LNCaP clone FGC (cell line): ENCODE data around the gene CFAP100.
A peak's percentile ranks its signal among the peaks of the same experiment; 100 is the strongest.

Experiments used
- DNase-seq: peaks from one replicate; pipeline ENCODE4 v3.0.0-alpha.2; 2011; ENCODE audit warnings: low read depth
- H3K4me3 ChIP-seq: 2 replicates; pipeline ENCODE4 v1.5.1; 2011; ENCODE audit warnings: mild to moderate bottlenecking, low read depth, low read length, control low read depth
- TF ChIP-seq, protein P1 (sequence below): IDR thresholded peaks from 2 replicates; pipeline ENCODE4 v1.5.1; 2012; ENCODE audit warnings: mild to moderate bottlenecking; ENCODE audit not compliant: control insufficient read depth, insufficient read depth; ENCODE audit errors: extremely low read depth

The CFAP100 gene

GRCh38 chr3:126349071-126349470 lies 45.6 kb upstream of the CFAP100 start:
- TF ChIP-seq, protein P1, sequence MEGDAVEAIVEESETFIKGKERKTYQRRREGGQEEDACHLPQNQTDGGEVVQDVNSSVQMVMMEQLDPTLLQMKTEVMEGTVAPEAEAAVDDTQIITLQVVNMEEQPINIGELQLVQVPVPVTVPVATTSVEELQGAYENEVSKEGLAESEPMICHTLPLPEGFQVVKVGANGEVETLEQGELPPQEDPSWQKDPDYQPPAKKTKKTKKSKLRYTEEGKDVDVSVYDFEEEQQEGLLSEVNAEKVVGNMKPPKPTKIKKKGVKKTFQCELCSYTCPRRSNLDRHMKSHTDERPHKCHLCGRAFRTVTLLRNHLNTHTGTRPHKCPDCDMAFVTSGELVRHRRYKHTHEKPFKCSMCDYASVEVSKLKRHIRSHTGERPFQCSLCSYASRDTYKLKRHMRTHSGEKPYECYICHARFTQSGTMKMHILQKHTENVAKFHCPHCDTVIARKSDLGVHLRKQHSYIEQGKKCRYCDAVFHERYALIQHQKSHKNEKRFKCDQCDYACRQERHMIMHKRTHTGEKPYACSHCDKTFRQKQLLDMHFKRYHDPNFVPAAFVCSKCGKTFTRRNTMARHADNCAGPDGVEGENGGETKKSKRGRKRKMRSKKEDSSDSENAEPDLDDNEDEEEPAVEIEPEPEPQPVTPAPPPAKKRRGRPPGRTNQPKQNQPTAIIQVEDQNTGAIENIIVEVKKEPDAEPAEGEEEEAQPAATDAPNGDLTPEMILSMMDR = no peak
- no peak for DNase-seq
- no peak overlapping the region for H3K4me3 ChIP-seq

DNA sequence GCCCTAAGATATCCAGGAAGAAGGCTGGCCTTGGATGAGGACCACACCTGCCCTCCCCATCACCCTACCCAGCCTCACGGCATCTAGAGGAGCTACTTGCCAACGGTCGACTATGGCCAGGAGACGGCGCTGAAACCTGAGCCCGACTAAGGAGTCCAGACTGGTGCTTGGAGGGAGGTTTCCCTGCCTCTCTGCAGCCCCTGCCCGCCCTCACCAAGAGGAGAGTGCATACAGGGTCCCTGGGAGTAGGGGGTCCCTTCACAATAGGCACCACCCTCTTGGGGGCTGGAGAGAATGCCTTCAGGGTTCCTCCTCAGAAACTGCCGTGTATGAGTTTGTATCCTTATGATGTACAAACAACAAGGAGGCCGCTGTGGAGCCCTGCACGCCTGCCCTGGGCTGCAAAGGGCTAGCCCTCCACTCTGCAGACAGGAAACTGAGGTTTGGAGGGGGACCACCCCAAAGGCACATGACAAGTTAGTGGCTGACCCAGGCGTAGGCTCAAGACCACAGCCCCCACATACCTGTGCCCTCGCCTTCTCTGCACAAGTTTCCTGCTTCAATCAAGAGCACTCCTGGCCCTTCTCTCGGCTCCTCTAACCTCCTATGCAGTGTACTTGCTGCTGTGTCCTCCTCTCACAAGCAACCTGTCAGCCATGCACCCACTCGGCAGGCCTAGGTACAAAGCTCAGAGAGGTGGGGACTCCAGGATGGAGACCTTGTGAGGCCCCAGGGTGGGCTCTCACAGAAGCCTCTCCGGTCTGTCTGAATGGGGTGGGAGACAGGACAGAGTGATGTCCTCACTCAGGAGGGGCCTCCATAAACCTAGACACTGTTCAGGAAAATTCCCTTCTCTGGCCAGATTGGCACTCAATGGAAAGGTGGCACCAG lies 44.9 kb upstream of the CFAP100 start:
- TF ChIP-seq, protein P1 = no peak
- DNase-seq = no peak
- H3K4me3 ChIP-seq = no peak overlapping the region

DNA sequence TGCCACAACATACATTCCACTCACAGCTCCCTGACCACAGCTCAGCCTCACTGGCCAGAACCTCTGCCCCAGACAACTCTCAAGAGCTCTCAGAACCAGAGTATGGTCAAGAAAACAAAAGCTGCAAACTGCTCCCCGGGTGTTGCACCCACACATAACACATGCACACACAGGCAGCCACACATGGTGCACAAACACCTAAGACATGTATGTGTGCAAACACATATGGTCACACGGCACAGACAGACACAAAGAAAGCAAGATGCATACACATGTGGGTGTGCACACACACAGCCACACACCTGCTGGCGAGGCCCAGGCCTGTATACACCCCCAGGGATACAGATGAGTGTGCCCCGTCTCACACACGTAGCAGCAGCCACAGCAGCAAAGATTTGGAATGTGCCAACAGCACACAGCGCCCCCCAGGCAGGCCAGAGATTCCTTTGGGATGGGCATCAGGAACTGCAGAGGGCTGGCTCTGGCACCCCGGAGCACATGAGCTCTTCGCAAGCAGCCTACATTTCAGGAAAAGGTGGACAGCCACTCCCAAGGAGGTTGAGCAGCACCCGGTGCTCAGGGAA lies 44.1 kb upstream of the CFAP100 start:
- H3K4me3 ChIP-seq = no peak overlapping the region
- DNase-seq = no peak
- TF ChIP-seq, protein P1 = no peak

DNA sequence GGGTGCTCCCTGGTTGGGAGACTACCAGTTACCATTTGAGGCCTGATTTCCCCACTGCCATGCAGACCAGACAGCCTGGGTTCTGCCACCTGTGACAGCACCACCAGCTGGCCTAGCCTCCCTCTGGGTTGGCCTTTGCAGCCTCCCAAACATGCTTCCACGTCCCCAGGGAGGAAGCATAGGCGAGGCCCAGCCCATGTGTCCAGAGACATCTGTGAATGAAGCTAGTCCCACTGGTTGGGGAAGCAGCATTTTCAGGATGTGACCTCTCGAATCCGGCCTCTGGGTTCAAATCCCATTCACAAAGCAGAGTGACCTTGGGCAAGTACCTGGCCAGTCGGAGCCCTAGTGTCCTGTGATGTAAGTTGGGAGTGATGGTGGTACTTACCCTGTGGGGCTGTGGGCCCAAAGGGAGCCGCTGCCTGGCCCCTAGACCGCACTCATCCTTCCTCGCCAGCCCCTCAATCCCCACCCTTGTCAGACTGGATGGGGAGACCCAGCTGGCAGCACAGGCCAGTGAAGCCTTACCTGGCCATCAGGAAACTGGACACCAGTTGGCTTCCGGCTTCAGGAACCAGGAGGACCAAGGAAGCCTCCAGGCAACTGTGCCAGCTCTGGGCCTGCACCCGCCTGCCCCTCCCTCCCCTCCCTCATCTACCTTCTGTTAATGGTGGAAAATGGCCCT lies 43.5 kb upstream of the CFAP100 start:
- DNase-seq = no peak
- TF ChIP-seq, protein P1 = no peak

DNA sequence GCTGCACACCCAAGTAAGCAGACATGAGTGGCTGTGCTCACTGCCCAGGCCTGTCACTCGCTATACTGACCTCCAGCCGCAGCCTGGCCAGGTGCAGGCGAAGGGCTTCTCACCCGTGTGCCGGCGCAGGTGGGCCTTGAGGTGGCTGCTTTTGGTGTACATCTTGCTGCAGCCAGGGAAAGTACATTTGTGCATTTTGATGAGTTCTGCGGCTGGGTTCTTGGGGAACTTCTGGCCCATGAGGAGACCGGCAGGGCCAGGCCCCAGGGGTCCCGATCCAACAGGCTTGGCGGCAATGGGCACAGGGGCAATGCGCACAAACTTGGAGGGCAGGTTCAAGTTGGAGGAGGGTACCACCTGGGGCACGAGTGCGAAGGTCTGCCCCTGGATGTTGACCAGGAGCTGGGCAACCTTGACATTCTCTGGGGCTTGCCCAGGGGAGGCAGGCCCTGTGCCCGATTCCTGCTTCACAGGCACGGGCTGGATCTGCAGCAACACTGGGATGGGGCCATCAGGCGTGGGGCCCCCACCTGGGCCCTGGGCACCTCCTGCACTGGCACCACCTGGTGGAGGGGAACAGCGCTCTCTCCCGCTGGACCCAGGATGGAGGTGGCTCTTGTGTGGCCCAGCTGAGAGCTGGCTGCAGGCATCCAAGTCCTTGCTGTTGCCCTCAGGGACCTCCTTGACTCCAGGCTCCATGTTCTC lies 42.8 kb upstream of the CFAP100 start:
- no peak for DNase-seq
- TF ChIP-seq, protein P1 = peak; percentile 12; the same call in 1 of the 2 replicates
- H3K4me3 ChIP-seq = no peak overlapping the region

More for the DNA sequence above, 43.5 kb upstream of the CFAP100 start:
- H3K4me3 ChIP-seq = no peak overlapping the region

DNA sequence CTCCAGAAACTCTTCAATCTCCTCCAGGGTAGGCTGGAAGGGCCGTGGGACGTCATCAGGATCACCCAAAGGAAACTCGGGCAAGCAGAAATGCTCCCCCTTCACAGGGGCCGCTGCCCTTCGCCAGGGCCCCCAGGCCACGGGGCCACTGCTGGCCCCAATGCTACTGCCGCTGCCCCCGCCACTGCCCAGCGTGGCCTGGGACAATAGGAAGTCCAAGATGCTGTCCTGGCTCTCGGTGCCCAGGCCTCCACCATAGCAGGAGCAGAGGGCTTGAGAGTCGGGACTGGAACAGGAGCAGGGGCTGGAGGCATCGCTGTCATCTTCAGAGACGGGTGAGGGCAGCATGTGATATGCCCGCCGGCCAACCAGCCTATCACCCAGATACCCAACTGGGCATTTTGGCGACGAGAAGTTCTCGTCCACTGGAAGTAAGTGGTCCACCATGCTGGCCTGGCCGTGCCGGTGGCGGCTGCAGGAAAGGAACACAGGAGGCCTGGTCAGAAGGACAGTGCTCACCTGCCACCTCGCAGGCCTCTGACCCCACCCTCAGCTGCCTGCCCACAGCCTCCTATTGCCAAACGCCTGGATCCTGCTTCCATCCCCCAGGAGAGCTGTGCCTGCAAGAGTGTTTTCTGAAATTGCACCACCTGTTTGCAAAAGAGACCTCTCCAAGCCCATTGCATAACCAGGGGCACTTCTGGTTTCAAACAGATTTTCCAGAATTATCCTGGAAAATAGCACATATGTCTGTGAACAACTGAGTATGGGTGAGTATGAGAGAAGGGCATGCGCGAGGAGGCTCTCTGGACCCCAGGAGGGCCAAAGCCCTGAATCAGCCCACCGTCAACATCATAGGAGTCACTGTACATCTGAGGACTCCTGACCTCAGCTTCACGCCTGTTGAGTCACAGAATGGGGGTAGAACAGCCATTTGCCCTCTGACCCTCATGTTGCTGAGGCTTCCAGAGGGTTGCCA lies 41.9 kb upstream of the CFAP100 start:
- no peak overlapping the region for H3K4me3 ChIP-seq
- TF ChIP-seq, protein P1 = no peak
- DNase-seq = no peak
